Uterus (tissue), 2 donors: ENCODE results near the gene C1QTNF3.

Experiments
- POLR2A ChIP-seq, 2 donors: fragments of 450-650 bp; IDR thresholded peaks; one replicate each; pipeline ENCODE4 v1.6.1; 2016; ENCODE audit warnings: antibody characterized with exemption in 2 of 2, mild to moderate bottlenecking in 1 of 2, moderate library complexity in 1 of 2
- TF ChIP-seq, protein P1 (sequence below), 4 experiments: fragments of 200-600 bp in 2 of 4; fragments of 450-650 bp in 2 of 4; sonication (generic) in 2 of 4; IDR thresholded peaks; one replicate each; pipeline ENCODE4 v1.5.1; 2016 to 2019; ENCODE audit warnings: antibody characterized with exemption in 4 of 4, mild to moderate bottlenecking in 2 of 4, moderate library complexity in 1 of 4

DNA sequence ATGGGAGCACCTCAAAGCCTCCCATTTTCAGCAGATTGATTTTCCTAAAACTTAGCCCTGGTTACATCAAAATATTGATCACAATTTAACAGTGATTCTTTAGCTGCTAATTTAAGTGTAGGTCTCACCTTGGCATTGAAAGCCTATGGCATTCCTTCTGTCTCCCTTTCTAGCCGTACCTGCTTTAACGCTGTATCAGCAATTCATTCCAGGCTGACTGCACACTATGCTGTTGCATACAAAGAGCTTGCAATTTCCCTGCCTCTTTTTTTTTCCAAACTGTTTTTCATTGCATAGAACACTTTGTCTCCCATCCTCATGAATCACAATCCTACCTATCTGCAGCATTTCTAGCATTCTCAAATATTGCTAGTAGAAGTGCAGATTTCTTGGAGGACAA, 26.3 kb downstream of the C1QTNF3 start:
- TF ChIP-seq, protein P1, sequence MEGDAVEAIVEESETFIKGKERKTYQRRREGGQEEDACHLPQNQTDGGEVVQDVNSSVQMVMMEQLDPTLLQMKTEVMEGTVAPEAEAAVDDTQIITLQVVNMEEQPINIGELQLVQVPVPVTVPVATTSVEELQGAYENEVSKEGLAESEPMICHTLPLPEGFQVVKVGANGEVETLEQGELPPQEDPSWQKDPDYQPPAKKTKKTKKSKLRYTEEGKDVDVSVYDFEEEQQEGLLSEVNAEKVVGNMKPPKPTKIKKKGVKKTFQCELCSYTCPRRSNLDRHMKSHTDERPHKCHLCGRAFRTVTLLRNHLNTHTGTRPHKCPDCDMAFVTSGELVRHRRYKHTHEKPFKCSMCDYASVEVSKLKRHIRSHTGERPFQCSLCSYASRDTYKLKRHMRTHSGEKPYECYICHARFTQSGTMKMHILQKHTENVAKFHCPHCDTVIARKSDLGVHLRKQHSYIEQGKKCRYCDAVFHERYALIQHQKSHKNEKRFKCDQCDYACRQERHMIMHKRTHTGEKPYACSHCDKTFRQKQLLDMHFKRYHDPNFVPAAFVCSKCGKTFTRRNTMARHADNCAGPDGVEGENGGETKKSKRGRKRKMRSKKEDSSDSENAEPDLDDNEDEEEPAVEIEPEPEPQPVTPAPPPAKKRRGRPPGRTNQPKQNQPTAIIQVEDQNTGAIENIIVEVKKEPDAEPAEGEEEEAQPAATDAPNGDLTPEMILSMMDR (IDR thresholded peaks at IDR 0.05): no peak
- TF ChIP-seq POLR2A (IDR thresholded peaks at IDR 0.05): no peak
